Measurements from ENCODE around the gene DYNLL1.

DNA sequence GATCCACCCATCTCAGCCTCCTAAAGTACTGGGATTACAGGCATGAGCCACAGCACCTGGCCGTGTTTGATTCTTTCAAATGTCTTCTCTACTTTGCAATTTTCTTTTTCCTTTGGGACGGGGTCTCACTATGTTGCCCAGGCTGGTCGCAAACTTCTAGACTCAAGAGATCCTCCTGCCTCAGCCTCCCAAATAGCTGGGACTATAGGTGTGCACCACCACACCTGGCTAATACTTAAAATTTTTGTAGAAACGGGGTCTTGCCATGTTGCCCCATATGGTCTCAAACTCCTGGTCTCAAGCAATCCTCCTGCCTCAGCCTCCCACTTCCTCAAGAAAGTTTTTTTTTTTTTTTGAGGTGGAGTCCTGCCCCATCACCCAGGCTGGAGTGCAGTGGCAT is 47.9 kb upstream of the DYNLL1 start:
- TF ChIP-seq, protein P1, sequence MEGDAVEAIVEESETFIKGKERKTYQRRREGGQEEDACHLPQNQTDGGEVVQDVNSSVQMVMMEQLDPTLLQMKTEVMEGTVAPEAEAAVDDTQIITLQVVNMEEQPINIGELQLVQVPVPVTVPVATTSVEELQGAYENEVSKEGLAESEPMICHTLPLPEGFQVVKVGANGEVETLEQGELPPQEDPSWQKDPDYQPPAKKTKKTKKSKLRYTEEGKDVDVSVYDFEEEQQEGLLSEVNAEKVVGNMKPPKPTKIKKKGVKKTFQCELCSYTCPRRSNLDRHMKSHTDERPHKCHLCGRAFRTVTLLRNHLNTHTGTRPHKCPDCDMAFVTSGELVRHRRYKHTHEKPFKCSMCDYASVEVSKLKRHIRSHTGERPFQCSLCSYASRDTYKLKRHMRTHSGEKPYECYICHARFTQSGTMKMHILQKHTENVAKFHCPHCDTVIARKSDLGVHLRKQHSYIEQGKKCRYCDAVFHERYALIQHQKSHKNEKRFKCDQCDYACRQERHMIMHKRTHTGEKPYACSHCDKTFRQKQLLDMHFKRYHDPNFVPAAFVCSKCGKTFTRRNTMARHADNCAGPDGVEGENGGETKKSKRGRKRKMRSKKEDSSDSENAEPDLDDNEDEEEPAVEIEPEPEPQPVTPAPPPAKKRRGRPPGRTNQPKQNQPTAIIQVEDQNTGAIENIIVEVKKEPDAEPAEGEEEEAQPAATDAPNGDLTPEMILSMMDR (IDR thresholded peaks at IDR 0.05 in 2 of 3, conservative IDR thresholded peaks at IDR 0.05 in 1 of 3; ENCODE audit: borderline replicate concordance in 1 of 3, insufficient read depth in 1 of 3, low read depth in 2 of 3, low read length in 2 of 3) = no peak
- TF ChIP-seq FOSL1 (IDR thresholded peaks at IDR 0.05; ENCODE audit: low read depth) = no peak
- TF ChIP-seq ZFX (IDR thresholded peaks at IDR 0.05) = no peak
- TF ChIP-seq EZH2phosphoT487 (IDR thresholded peaks at IDR 0.05; ENCODE audit: borderline replicate concordance) = no peak
- TF ChIP-seq REST (IDR thresholded peaks at IDR 0.05; ENCODE audit: low read depth) = no peak
- TF ChIP-seq EGR1 (IDR thresholded peaks at IDR 0.05; ENCODE audit: low read depth) = no peak
- no peak for TF ChIP-seq POLR2A (IDR thresholded peaks at IDR 0.05; ENCODE audit: borderline replicate concordance, extremely low read depth, insufficient read depth, insufficient read length)
- no peak for TF ChIP-seq POLR2AphosphoS5 (IDR thresholded peaks at IDR 0.05; ENCODE audit: low read depth, low read length)
- TF ChIP-seq JUND (IDR thresholded peaks at IDR 0.05) = no peak
- no peak for TF ChIP-seq EZH2 (IDR thresholded peaks at IDR 0.05)
- TF ChIP-seq ZNF274 (IDR thresholded peaks at IDR 0.05; ENCODE audit: low read depth, low read length) = no peak
